Mammary epithelial cell (primary cell): ENCODE data around the gene TUBB4A.

Experiments
- EZH2 ChIP-seq: IDR thresholded peaks from 2 replicates; pipeline ENCODE4 v1.6.1; 2012; ENCODE audit warnings: low read length, inconsistent platforms, borderline replicate concordance
- TF ChIP-seq, protein P1 (sequence below), 2 donors: IDR thresholded peaks in 1 of 2; conservative IDR thresholded peaks in 1 of 2; 2 replicates each; pipeline ENCODE4 v1.5.1; 2011 to 2012; ENCODE audit warnings: inconsistent platforms in 2 of 2, low read length in 2 of 2, mild to moderate bottlenecking in 2 of 2, control low read depth in 1 of 2, low read depth in 1 of 2; ENCODE audit not compliant: insufficient read depth in 1 of 2; ENCODE audit errors: extremely low read depth in 1 of 2

DNA sequence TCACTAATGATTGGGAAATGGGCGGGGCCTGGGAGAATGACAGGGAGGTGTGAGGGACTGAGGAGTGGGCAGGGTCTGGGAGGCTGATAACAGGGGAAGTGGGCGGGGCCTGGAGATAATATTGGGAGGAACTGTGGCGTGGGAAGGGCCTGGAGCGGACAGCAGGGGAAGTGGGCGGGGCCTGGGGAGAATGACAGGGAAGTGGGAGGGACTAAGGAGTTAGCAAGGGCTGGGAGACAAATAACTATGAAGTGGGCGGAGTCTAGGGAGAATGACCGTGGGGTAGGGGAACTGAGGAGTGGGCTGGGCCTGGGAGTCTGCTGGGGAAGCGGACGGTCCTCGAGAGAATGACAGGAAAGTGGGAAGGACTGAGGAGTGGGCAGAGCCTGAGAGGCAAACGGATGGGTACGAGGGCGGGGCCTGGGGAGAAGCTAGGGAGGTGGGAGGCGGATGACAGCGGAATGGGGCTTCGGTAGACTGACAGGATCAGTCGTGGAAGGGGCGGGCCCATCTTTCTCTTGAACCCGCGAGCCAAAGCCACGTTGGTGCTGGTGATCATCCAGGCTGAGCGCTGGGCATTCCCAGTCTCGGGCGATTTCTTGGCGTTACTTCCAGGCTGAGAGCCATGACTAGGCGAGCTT lies 14.0 kb upstream of the TUBB4A start:
- TF ChIP-seq, protein P1, sequence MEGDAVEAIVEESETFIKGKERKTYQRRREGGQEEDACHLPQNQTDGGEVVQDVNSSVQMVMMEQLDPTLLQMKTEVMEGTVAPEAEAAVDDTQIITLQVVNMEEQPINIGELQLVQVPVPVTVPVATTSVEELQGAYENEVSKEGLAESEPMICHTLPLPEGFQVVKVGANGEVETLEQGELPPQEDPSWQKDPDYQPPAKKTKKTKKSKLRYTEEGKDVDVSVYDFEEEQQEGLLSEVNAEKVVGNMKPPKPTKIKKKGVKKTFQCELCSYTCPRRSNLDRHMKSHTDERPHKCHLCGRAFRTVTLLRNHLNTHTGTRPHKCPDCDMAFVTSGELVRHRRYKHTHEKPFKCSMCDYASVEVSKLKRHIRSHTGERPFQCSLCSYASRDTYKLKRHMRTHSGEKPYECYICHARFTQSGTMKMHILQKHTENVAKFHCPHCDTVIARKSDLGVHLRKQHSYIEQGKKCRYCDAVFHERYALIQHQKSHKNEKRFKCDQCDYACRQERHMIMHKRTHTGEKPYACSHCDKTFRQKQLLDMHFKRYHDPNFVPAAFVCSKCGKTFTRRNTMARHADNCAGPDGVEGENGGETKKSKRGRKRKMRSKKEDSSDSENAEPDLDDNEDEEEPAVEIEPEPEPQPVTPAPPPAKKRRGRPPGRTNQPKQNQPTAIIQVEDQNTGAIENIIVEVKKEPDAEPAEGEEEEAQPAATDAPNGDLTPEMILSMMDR (conservative IDR thresholded peaks at IDR 0.05 in 1 of 2, IDR thresholded peaks at IDR 0.05 in 1 of 2; ENCODE audit: extremely low read depth in 1 of 2, insufficient read depth in 1 of 2, low read depth in 1 of 2, low read length in 2 of 2) = no peak
- no peak for TF ChIP-seq EZH2
